GM12891 (cell line): Measurements from ENCODE around the gene DOCK2.

Experiments
- DNase-seq: peaks from one replicate; pipeline ENCODE4 v3.0.0; 2011; ENCODE audit warnings: low spot score; ENCODE audit not compliant: insufficient read length
- FAIRE-seq: peaks from 2 replicates; lab custom pipeline; 2011; peaks lifted over from hg19 to GRCh38; lab: Jason Lieb, UNC
- PAX5 ChIP-seq: IDR thresholded peaks from 2 replicates; pipeline ENCODE4 v1.6.1; 2011; ENCODE audit warnings: low read length, moderate library complexity, mild to moderate bottlenecking; ENCODE audit not compliant: insufficient read depth, severe bottlenecking
- POLR2A ChIP-seq: IDR thresholded peaks from 2 replicates; pipeline ENCODE4 v1.6.1; 2011; ENCODE audit warnings: low read depth, low read length, control low read depth
- POLR2AphosphoS5 ChIP-seq: IDR thresholded peaks from 2 replicates; pipeline ENCODE4 v1.6.1; 2011; ENCODE audit warnings: low read depth, low read length, control low read depth
- POU2F2 ChIP-seq: IDR thresholded peaks from 2 replicates; pipeline ENCODE4 v1.6.1; 2011; ENCODE audit warnings: low read depth, mild to moderate bottlenecking, control low read depth, low read length, moderate library complexity
- SPI1 ChIP-seq: IDR thresholded peaks from 2 replicates; pipeline ENCODE4 v1.6.1; 2011; ENCODE audit warnings: low read depth, low read length, control low read depth
- TAF1 ChIP-seq: IDR thresholded peaks from 2 replicates; pipeline ENCODE4 v1.6.1; 2011; ENCODE audit warnings: low read depth, low read length, control low read depth

DOCK2 gene

DNA sequence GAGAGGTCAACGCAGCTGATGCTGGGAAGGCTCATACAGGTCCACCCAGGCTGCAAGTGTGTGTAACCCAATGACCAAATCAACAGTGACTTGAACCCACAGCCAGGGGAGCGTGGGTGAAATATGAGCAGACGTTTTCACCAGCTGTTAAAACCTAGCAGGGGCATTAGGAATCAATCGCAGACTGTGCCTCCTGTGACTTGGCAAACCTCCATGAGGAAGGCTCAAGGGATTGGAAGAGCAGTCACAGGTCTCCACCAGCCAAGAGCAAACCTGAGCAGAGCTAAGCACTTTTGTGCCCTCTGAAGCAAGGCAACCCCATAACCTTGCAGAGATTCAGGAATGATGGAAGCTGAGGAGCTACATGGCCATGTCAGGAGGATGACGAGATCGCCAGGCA lies 317.7 kb downstream of the DOCK2 start:
- TF ChIP-seq POLR2A, result no peak
- no peak for TF ChIP-seq POU2F2
- TF ChIP-seq PAX5, result no peak
- no peak for TF ChIP-seq SPI1
- TF ChIP-seq POLR2AphosphoS5, result no peak
- no peak for TF ChIP-seq TAF1
- FAIRE-seq, result no peak
- no peak for DNase-seq

DNA sequence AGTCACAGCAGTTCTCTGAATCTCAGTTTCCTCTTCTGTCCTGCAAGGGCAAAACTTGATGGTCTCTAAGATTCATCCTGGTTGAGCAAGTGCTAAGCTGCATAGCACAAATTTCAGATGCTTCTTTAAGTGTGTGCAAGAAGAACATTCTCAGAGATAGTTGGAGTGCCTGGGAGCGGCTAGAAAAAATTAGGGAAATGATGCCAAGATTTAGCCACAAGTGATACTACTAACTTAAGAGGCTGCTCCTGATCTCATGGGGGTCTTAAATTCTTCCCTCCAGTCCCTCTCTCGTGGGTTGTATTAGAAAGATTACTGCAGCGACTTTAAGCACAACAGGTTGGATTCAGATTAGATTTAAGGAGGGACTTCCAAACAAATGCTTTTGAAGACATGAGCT lies 319.1 kb downstream of the DOCK2 start:
- DNase-seq, result no peak
- TF ChIP-seq PAX5, result no peak
- TF ChIP-seq TAF1, result no peak
- no peak for TF ChIP-seq POLR2A
- TF ChIP-seq SPI1, result no peak
- no peak for TF ChIP-seq POU2F2
- no peak for TF ChIP-seq POLR2AphosphoS5
- no peak for FAIRE-seq

DNA sequence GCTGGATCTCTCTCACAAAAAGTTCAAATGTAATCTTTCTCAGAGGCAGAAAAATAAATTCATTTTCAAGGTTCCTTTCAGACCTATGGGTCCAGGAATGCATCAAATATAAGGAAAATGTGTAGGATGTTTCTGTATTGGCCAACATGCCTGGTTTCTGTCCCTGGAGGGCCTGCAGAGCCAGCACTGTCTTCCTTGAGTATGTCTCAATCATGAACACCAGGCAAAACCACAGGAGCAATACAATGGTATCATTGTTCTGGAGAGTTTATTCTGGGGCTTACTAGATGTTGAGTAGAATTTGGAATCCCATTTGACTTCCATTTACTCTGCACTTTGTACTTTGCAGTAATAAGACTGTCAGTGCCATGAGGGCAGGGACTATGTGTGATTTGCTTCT lies 319.7 kb downstream of the DOCK2 start:
- FAIRE-seq, result no peak
- TF ChIP-seq TAF1 (no peak), POU2F2 (no peak)

DNA sequence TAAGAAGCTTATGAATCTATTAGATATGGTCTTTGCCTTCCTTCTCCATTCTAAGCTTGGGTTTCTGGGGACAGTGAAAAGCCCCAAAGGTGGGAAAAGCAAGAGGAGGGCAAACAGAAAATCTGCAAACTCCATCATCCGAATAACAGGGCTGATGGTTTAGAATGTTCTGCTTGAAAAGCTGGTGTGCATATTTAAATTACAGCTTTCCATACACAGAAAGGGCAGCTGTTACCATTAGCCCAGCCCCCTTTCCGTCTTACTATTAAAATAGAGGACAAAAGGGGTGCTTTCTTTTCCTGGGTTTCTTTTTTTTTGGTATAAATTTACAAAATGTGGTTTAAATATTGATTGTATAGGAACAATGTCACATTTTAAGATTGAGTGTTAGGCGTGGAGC lies 321.2 kb downstream of the DOCK2 start:
- no peak for DNase-seq
- TF ChIP-seq SPI1, result no peak
- no peak for FAIRE-seq

More for the DNA sequence above, 319.7 kb downstream of the DOCK2 start:
- DNase-seq, result no peak

DNA sequence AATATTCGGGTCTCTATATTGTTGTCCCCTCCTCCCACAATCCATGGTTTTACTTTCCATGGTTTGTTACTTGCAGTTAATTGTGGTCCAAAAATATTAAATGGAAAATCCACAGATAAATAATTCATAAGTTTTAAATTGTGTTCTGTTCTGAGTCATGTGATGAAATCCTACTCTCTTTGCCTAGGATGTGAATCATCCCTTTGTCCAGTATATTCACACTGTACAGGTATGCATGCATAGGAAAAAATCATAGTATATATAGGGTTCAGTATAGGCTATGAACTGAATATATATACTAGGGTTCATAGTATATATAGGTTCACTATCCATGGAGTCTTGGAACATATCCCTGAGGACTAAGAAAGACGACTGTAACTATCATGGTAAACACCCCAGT lies 323.6 kb downstream of the DOCK2 start:
- no peak for TF ChIP-seq SPI1
- no peak for TF ChIP-seq TAF1
- no peak for TF ChIP-seq PAX5
- no peak for TF ChIP-seq POLR2AphosphoS5
- TF ChIP-seq POLR2A, result no peak
- no peak for TF ChIP-seq POU2F2
- FAIRE-seq (no peak), DNase-seq (no peak)

DNA sequence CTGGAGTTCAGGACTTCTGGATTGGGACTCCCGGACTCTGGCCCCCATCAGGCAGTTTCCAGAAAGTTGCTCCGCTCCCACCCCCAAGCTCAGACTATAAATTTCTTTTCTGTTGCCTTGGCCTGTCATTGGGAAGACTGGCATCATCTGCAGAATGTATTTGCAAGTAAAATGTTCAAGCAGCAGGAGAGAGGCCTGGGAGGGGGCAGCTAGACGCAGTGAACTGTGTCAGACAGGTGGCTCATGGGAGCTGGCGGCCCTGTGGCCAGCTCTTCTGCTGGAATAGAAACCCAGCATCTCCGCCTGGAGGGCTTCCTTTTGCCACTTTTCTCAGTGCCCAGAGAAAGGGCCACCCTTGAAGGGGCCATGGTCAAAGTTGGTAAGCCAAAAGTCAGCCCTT lies 327.2 kb downstream of the DOCK2 start:
- TF ChIP-seq SPI1 (no peak), POLR2A (no peak), POU2F2 (no peak), TAF1 (no peak), PAX5 (no peak), POLR2AphosphoS5 (no peak)
- FAIRE-seq, result no peak
- DNase-seq, result no peak

DNA sequence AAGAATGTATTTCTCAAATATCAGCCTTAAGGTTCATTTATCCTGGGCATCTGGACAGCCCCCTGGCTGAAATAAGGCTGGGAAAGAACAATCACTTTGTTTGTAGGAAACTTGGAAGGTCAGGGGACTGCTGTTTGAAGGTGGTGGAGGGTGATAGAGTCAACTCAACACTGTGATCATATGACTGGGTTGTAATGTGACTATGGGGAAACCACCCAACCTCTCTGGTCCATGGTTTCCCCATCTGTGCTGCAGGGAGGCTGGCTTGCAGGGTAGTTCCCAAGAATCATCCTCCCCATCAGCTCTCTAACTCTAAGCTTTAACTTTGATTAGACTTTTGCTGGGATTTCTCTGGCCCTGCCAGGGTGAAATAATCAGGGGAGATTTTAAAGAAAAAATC lies 333.3 kb downstream of the DOCK2 start:
- DNase-seq (no peak), FAIRE-seq (no peak)
- no peak for TF ChIP-seq POLR2A
- TF ChIP-seq TAF1, result no peak
- TF ChIP-seq PAX5, result no peak
- no peak for TF ChIP-seq POU2F2
- TF ChIP-seq SPI1, result no peak
- no peak for TF ChIP-seq POLR2AphosphoS5

DNA sequence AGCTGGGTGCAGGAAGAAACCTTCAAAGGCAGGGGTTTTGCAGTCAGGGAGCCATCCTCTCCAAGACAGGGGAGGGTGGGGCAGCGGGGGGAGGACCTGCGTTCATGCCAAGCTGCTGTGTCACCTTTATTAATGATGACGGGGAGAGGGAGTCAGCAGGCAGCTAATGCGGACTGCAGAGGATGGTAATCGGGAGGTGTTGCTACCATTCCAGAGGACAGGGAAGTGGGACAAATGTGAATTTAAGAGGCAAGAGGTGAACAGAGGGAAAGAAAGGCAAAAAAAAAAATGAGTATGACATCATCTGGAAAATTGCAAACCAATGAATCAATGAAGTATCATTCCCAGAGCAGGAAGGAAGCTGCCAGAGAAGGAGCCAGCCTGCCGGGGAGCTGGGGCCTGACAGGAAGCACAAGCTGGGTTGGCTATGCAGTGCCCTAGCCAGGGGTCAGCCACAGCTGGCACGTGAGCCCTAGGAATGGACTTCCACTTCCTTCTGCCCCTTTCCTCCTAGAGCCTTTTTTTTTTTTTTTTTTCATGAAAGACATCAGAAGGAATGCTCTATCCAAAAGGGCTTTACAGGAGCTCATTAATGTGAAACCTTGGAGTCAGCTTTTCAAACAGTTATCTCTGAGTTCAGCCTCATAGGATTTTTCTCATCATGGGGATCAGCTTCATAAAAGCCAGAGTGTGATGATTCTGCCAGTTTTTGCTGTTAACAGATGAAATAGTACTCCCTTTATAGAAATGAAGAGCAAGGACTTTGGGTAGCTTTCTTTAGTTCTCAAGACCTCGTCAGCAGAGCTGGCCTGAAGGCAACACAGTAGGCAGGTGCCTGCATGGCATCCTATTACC lies 334.1 kb downstream of the DOCK2 start:
- FAIRE-seq, result no peak
- no peak for DNase-seq
- TF ChIP-seq PAX5 (no peak), POU2F2 (no peak), TAF1 (no peak), POLR2AphosphoS5 (no peak), POLR2A (no peak), SPI1 (no peak)

DNA sequence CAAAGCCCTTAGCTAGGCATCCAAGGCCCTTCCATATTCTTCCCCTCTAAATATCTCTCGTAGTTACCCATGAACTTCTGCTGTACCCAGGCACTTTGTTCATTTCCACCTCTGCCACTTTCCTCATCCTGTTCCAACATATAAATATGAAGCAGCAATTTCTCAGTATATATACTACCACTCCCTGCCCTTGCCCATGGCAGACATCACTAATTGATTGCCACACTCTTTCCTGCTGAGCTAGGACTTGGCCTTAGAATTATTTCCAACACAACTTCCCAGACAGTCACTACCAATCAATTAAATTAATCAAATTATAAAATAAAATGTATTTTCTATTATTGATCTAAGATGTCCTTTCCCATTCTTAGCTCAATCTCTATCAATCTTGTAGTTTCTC lies 334.7 kb downstream of the DOCK2 start:
- DNase-seq, result no peak
- TF ChIP-seq POLR2AphosphoS5 (no peak), POU2F2 (no peak), SPI1 (no peak), POLR2A (no peak), TAF1 (no peak), PAX5 (no peak)
- FAIRE-seq, result no peak

DNA sequence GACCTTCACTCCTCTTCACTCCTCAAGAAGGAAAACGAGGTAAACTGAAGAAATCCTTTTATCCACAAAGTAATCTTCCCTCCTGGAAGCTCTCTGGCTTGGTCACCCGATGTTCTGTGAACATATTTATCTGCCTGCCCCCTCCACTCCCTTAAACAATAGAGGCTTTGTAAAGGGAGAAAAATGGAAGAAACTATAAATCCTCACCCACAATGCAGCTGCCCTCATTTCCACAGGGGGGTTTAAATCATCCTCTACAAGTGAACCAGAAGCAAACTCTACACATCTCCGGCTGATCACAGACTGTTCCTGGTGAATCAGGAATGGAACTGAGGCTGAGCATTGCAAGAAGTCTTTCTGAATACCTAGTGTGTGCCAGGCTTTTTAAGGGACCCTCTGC lies 336.0 kb downstream of the DOCK2 start:
- DNase-seq, result no peak
- no peak for FAIRE-seq
- no peak for TF ChIP-seq TAF1
- no peak for TF ChIP-seq POLR2A
- TF ChIP-seq POLR2AphosphoS5, result no peak
- no peak for TF ChIP-seq SPI1
- no peak for TF ChIP-seq PAX5
- TF ChIP-seq POU2F2, result no peak
